Prostate gland (tissue), 2 donors: ENCODE data around the gene RXYLT1.

Source experiments
- CTCF ChIP-seq, 4 experiments: fragments of 200-600 bp in 2 of 4; fragments of 450-650 bp in 2 of 4; sonication (generic) in 2 of 4; IDR thresholded peaks; 1 replicate in 3 of 4; 2 replicates in 1 of 4; pipeline ENCODE4 v1.5.1; 2016 to 2019; ENCODE audit warnings: antibody characterized with exemption in 4 of 4, mild to moderate bottlenecking in 2 of 4, moderate library complexity in 2 of 4
- POLR2A ChIP-seq: fragments of 450-650 bp; IDR thresholded peaks from one replicate; pipeline ENCODE4 v1.6.1; 2016; ENCODE audit warnings: antibody characterized with exemption, mild to moderate bottlenecking

- TF ChIP-seq CTCF (IDR thresholded peaks at IDR 0.05) (no peak), POLR2A (no peak)
Measured at GRCh38 chr12:63770375-63770774, 9.3 kb upstream of the RXYLT1 start.
